Panc1 (cell line): ENCODE results near the gene TNPO2. TPM values are rescaled to one million over a fixed set of nuclear protein-coding genes. Genes with fewer than 3 reads are reported as not detected.

Experiments
- ATAC-seq: fragments of 200-7000 bp; cut with Tn5 transposase; 2 replicates; pipeline ENCODE4 v1.9.1; 2020; ENCODE audit warnings: mild to moderate bottlenecking, moderate library complexity
- BruUV-seq: library from RNA; stranded (reverse); fragments of 400-500 nt; replicated peaks from 2 replicates; lab custom pipeline; 2021; lab: Mats Ljungman, UMichigan
- CTCF ChIA-PET: fragments of 300-600 bp; sonication (Branson Sonifier 250); formaldehyde crosslinking; loops from one replicate; lab custom pipeline; 2022; ENCODE audit warnings: antibody characterized with exemption; lab: Charles Lee
- POLR2A ChIA-PET: fragments of 300-600 bp; sonication (Branson Sonifier 250); formaldehyde crosslinking; loops from one replicate; lab custom pipeline; 2022; ENCODE audit warnings: antibody characterized with exemption; lab: Charles Lee
- DNase-seq: peaks from one replicate; pipeline ENCODE4 v3.0.0-alpha.2; 2010; ENCODE audit warnings: low read depth, low spot score
- H3K27ac ChIP-seq: 2 replicates; pipeline ENCODE4 v1.5.1; 2011; ENCODE audit warnings: mild to moderate bottlenecking, low read length, inconsistent platforms
- H3K27me3 ChIP-seq: fragments of 200-500 bp; sonication (Bioruptor generic); 2 replicates; pipeline ENCODE4 v1.6.0; 2014; ENCODE audit warnings: low read length, inconsistent platforms; ENCODE audit not compliant: control insufficient read depth, insufficient read depth
- H3K36me3 ChIP-seq: fragments of 200-500 bp; sonication (Bioruptor generic); 2 replicates; pipeline ENCODE4 v1.5.1; 2014; ENCODE audit warnings: inconsistent platforms, mild to moderate bottlenecking, low read length, moderate library complexity; ENCODE audit not compliant: control insufficient read depth, insufficient read depth
- H3K4me1 ChIP-seq: 2 replicates; pipeline ENCODE4 v1.5.1; 2011; ENCODE audit warnings: inconsistent platforms, mild to moderate bottlenecking, low read length, moderate library complexity; ENCODE audit not compliant: control insufficient read depth, insufficient read depth
- H3K4me3 ChIP-seq, 2 experiments: 2 replicates each; pipeline ENCODE4 v1.5.1; 2011 to 2012; ENCODE audit warnings: low read depth in 2 of 2, low read length in 2 of 2, mild to moderate bottlenecking in 2 of 2, inconsistent platforms in 1 of 2, moderate library complexity in 1 of 2
- H3K9me3 ChIP-seq: fragments of 200-500 bp; sonication (Bioruptor generic); 2 replicates; pipeline ENCODE4 v1.5.1; 2014; ENCODE audit warnings: low read depth, mild to moderate bottlenecking, inconsistent platforms, low read length, moderate library complexity; ENCODE audit not compliant: control insufficient read depth, insufficient read depth
- CTCF ChIP-seq: fragments of 450-650 bp; IDR thresholded peaks from 2 replicates; pipeline ENCODE4 v1.5.1; 2017; ENCODE audit warnings: mild to moderate bottlenecking
- POLR2AphosphoS5 ChIP-seq: IDR thresholded peaks from 2 replicates; pipeline ENCODE4 v1.6.1; 2012; ENCODE audit warnings: mild to moderate bottlenecking, low read depth, low read length, moderate library complexity
- REST ChIP-seq, 2 experiments: IDR thresholded peaks; 2 replicates each; pipeline ENCODE4 v1.6.1; 2011 to 2012; ENCODE audit warnings: low read depth in 2 of 2, control low read depth in 1 of 2, low read length in 1 of 2, mild to moderate bottlenecking in 1 of 2, moderate library complexity in 1 of 2; ENCODE audit not compliant: insufficient read depth in 1 of 2
- SIN3A ChIP-seq: IDR thresholded peaks from 2 replicates; pipeline ENCODE4 v1.6.1; 2012; ENCODE audit warnings: low read depth, mild to moderate bottlenecking, low read length, moderate library complexity, borderline replicate concordance; ENCODE audit not compliant: insufficient read depth
- TCF7L2 ChIP-seq: IDR thresholded peaks from 2 replicates; pipeline ENCODE4 v1.6.1; 2011; ENCODE audit warnings: mild to moderate bottlenecking, low read depth, low read length, inconsistent platforms
- in situ Hi-C: cut with HindIII; loops from 2 replicates; pipeline ENCODE4 v1.10.0; 2016; ENCODE audit warnings: low sequenced_read_pairs, low pct_unique_long_range_greater_than_20kb
- intact Hi-C: fragments of 100-400 bp; cut with micrococcal nuclease; formaldehyde crosslinking; loops from one replicate; pipeline ENCODE4 v1.10.0; 2022; ENCODE audit not compliant: unreplicated experiment
- total RNA-seq: library from RNA; stranded (reverse); gene quantifications from one replicate; pipeline ENCODE4 v1.2.1, GENCODE V29; 2021; ENCODE audit not compliant: unreplicated experiment

The TNPO2 gene
- total RNA-seq, 1 experiment from 2014 or later = 83.3 TPM

- Histone ChIP-seq H3K36me3 (peaks cover 8% of the 10 kb centered on the region), H3K4me3 (no peak overlapping the region), H3K27me3 (no peaks in the 10 kb centered on the region), H3K4me1 (no peaks in the 10 kb centered on the region), H3K27ac (no peak overlapping the region), H3K9me3 (no peaks in the 10 kb centered on the region)
- no TSS peak for BruUV-seq
- intact Hi-C loops = no loop called here
- in situ Hi-C loops = no loop called here
- ChIA-PET POLR2A (no interaction called here), CTCF (no interaction called here)
- ATAC-seq (no peak), DNase-seq (no peak)
- TF ChIP-seq REST (IDR thresholded peaks at IDR 0.05; ENCODE audit: insufficient read depth in 1 of 2, low read depth in 2 of 2, low read length in 1 of 2) (no peak), POLR2AphosphoS5 (no peak), CTCF (no peak), TCF7L2 (no peak), SIN3A (no peak)
Observed at GRCh38 chr19:12711187-12711586, 12.5 kb downstream of the TNPO2 start.

- Histone ChIP-seq H3K36me3 (peaks cover 8% of the 10 kb centered on the region), H3K27me3 (no peaks in the 10 kb centered on the region), H3K4me3 (no peak overlapping the region), H3K27ac (no peak overlapping the region), H3K9me3 (no peaks in the 10 kb centered on the region), H3K4me1 (no peaks in the 10 kb centered on the region)
- POLR2A ChIA-PET = no interaction called here
- CTCF ChIA-PET = interaction anchor here (0.9 kb wide), 1 partner anchor 16 kb away, joined by 5 read pairs; no protein-coding TSS in a partner anchor
- BruUV-seq = no TSS peak
- intact Hi-C loops = no loop called here
- no peak for TF ChIP-seq REST (IDR thresholded peaks at IDR 0.05; ENCODE audit: insufficient read depth in 1 of 2, low read depth in 2 of 2, low read length in 1 of 2)
- no peak for TF ChIP-seq TCF7L2
- TF ChIP-seq CTCF = no peak
- DNase-seq (no peak), ATAC-seq (no peak)
- in situ Hi-C loops = no loop called here
Observed at GRCh38 chr19:12708641-12709040, 15.1 kb downstream of the TNPO2 start.
